GM12865 (cell line): ENCODE results near the gene DHDDS.

Experiments used
- DNase-seq: peaks from one replicate; pipeline ENCODE4 v3.0.0; 2010; ENCODE audit warnings: low read depth
- H3K4me3 ChIP-seq: 2 replicates; pipeline ENCODE4 v1.5.1; 2011; ENCODE audit warnings: mild to moderate bottlenecking, low read depth, low read length, control low read depth
- TF ChIP-seq, protein P1 (sequence below): IDR thresholded peaks from 2 replicates; pipeline ENCODE4 v1.5.1; 2011; ENCODE audit warnings: low read length, control low read depth, low read depth, inconsistent platforms; ENCODE audit not compliant: insufficient read depth; ENCODE audit errors: missing control alignments

DHDDS gene

DNA sequence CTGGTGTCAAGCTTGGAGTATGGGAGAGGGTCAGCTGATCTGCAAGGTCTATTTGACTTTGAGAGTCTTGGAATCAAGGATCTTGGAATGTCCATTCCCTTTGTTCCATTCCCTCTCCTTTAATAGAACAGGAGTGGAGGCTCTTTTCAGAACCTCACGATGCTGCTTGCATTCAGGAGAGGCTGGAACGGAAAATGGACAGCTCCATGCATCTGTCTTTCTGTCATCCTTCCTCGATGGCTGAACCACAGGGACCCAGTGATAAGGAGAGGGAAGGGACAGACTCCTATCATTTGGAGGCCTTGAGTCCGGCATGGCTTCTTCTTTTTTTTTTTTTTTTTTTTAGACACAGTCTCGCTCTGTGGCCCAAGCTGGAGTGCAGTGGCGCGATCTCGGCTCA, 36.4 kb upstream of the DHDDS start:
- no peak for DNase-seq
- H3K4me3 ChIP-seq: no peak overlapping the region
- TF ChIP-seq, protein P1, sequence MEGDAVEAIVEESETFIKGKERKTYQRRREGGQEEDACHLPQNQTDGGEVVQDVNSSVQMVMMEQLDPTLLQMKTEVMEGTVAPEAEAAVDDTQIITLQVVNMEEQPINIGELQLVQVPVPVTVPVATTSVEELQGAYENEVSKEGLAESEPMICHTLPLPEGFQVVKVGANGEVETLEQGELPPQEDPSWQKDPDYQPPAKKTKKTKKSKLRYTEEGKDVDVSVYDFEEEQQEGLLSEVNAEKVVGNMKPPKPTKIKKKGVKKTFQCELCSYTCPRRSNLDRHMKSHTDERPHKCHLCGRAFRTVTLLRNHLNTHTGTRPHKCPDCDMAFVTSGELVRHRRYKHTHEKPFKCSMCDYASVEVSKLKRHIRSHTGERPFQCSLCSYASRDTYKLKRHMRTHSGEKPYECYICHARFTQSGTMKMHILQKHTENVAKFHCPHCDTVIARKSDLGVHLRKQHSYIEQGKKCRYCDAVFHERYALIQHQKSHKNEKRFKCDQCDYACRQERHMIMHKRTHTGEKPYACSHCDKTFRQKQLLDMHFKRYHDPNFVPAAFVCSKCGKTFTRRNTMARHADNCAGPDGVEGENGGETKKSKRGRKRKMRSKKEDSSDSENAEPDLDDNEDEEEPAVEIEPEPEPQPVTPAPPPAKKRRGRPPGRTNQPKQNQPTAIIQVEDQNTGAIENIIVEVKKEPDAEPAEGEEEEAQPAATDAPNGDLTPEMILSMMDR: no peak

DNA sequence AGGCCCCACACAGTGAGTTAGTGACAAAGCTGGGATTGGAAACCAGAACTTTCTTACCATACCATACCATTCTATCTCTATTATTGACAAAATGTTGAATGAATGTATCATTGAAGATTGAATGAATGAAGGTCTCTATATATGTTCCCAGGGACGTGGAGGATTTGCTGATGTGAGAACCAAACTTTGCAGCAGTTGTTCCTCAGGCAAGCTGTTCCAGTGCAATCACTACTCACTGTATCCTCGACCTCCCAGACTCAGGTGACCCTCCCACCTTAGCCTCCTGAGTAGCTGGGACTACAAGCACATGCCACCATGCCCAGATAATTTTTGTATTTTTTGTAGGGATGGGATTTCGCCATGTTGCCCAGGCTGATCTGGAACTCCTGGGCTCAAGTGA, 33.1 kb upstream of the DHDDS start:
- DNase-seq: no peak
- TF ChIP-seq, protein P1: no peak
- H3K4me3 ChIP-seq: no peak overlapping the region

DNA sequence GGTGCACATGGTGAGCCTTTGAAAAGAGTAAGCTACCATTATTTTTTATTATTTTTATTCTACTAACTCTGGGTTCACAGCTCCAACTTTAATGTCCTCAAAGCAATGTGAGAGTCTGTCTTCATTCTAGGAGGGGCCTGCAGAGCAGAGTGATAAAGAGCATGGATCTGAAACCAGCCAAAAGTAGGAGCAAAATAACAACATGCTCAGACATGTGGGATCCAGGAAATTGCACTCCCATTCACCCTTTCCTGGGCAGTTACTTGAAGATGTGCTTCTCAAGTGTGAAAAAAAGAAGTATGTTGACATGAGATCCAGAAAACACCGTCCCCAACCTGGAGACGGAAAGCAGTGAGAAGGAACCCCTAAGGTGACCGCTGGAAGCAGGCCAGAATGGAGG, 30.2 kb upstream of the DHDDS start:
- TF ChIP-seq, protein P1: no peak
- no peak for DNase-seq
- H3K4me3 ChIP-seq: no peak overlapping the region

GRCh38 chr1:26403656-26404055, 28.5 kb upstream of the DHDDS start:
- TF ChIP-seq, protein P1: no peak
- DNase-seq: no peak

GRCh38 chr1:26404641-26405040, 27.5 kb upstream of the DHDDS start:
- DNase-seq: no peak
- no peak overlapping the region for H3K4me3 ChIP-seq
- TF ChIP-seq, protein P1: no peak

More at GRCh38 chr1:26403656-26404055, 28.5 kb upstream of the DHDDS start:
- no peak overlapping the region for H3K4me3 ChIP-seq

- TF ChIP-seq, protein P1: no peak
- no peak overlapping the region for H3K4me3 ChIP-seq
- no peak for DNase-seq
Measured at GRCh38 chr1:26405281-26405915, 26.7 kb upstream of the DHDDS start.

DNA sequence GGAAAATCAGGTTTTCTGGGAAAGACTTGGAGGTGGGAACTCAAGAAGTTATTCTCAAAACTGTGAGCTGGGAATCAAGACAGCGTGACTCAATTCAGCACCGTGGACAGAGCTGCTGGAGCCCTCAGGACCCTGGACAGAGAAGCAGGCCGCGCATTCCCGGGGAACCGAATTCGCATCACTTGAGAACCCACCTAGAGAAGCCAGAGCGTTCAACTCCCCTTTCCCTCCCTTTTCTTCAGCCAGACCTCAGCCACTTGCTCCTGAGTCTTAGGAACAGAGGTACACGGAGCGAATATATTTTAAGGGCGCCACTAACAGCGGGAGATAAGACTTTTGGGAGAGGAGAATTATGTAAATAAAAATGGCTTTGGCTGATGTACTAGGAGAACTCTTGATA, 23.5 kb upstream of the DHDDS start:
- TF ChIP-seq, protein P1: no peak
- no peak overlapping the region for H3K4me3 ChIP-seq

More for the DNA sequence above, 23.5 kb upstream of the DHDDS start:
- DNase-seq: peak; percentile 58
